Suprapubic skin (tissue), 3 donors: Measurements from ENCODE around the gene ZFYVE26.

Experiments used
- EP300 ChIP-seq: sonication (generic); formaldehyde crosslinking; IDR thresholded peaks from one replicate; pipeline ENCODE4 v1.6.1; 2017; ENCODE audit warnings: antibody characterized with exemption
- POLR2A ChIP-seq, 2 donors: fragments of 450-650 bp; IDR thresholded peaks; one replicate each; pipeline ENCODE4 v1.6.1; 2017; ENCODE audit warnings: antibody characterized with exemption in 2 of 2, mild to moderate bottlenecking in 2 of 2, moderate library complexity in 2 of 2
- TF ChIP-seq, protein P1 (sequence below), 2 donors: fragments of 200-600 bp in 1 of 2; fragments of 450-650 bp in 1 of 2; sonication (generic) in 1 of 2; IDR thresholded peaks; one replicate each; pipeline ENCODE4 v1.5.1; 2016 to 2019; ENCODE audit warnings: antibody characterized with exemption in 2 of 2, mild to moderate bottlenecking in 1 of 2, moderate library complexity in 1 of 2

DNA sequence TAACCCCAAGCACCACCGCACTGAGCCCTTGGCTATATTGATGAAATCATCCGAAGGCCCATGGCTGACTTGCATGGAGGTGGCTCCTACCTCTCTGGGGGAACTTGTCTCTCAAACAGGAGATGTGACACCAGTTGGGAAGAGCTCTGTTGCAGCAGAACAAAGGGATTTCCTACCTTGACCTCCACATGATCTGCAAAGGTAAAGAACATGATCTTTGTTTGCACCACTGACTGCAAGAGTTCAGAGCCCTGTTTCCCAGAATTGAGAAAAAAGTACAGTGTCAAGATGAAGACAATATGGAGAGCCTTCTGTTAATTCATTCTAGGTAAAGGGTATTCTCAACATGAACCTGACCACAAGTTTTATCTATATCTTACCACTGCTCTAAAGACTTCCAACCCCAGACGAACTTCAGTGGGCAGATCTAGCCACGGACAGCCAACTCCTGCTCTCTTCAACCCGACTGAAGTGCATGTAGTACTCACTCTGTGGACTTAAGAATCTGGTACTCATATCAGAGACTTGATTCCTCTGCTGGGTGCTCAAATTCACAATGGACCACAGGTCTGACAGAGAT lies 32.1 kb downstream of the ZFYVE26 start:
- TF ChIP-seq, protein P1, sequence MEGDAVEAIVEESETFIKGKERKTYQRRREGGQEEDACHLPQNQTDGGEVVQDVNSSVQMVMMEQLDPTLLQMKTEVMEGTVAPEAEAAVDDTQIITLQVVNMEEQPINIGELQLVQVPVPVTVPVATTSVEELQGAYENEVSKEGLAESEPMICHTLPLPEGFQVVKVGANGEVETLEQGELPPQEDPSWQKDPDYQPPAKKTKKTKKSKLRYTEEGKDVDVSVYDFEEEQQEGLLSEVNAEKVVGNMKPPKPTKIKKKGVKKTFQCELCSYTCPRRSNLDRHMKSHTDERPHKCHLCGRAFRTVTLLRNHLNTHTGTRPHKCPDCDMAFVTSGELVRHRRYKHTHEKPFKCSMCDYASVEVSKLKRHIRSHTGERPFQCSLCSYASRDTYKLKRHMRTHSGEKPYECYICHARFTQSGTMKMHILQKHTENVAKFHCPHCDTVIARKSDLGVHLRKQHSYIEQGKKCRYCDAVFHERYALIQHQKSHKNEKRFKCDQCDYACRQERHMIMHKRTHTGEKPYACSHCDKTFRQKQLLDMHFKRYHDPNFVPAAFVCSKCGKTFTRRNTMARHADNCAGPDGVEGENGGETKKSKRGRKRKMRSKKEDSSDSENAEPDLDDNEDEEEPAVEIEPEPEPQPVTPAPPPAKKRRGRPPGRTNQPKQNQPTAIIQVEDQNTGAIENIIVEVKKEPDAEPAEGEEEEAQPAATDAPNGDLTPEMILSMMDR (IDR thresholded peaks at IDR 0.05), result no peak
- TF ChIP-seq POLR2A (IDR thresholded peaks at IDR 0.05), result no peak
- TF ChIP-seq EP300, result no peak
